GM12878 (cell line): ENCODE data around the gene LAMA4. TPM values are rescaled to one million over a fixed set of nuclear protein-coding genes. Genes with fewer than 3 reads are reported as not detected.

Experiments used
- ATAC-seq: fragments of 200-7000 bp; cut with Tn5 transposase; 3 replicates; pipeline ENCODE4 v1.9.1; 2020; ENCODE audit warnings: mild to moderate bottlenecking, moderate library complexity
- BruUV-seq: library from RNA; stranded (reverse); fragments of 400-500 nt; replicated peaks from 2 replicates; lab custom pipeline; 2021; lab: Mats Ljungman, UMichigan
- CTCF ChIA-PET: fragments of 300-600 bp; sonication (Branson Sonifier 250); formaldehyde crosslinking; extraction: SDS; loops from one replicate; lab custom pipeline; 2021; ENCODE audit warnings: inconsistent platforms; lab: Yijun Ruan, JAX
- POLR2A ChIA-PET: fragments of 350-600 bp; formaldehyde crosslinking; extraction: SDS; loops from one replicate; lab custom pipeline; 2021; ENCODE audit warnings: inconsistent platforms; lab: Charles Lee
- RAD21 ChIA-PET: fragments of 300-600 bp; sonication (Branson Sonifier 250); formaldehyde crosslinking; loops from one replicate; lab custom pipeline; 2023; ENCODE audit warnings: antibody characterized with exemption; ENCODE audit not compliant: unreplicated experiment; lab: Charles Lee
- SMC1A ChIA-PET: fragments of 300-600 bp; sonication (Branson Sonifier 250); formaldehyde crosslinking; loops from one replicate; lab custom pipeline; 2023; ENCODE audit not compliant: unreplicated experiment, uncharacterized antibody; lab: Charles Lee
- DNase-seq: peaks from one replicate; pipeline ENCODE4 v3.0.0-alpha.2; 2011; ENCODE audit warnings: low read depth, low spot score
- FAIRE-seq: peaks from 3 replicates; lab custom pipeline; 2011; peaks lifted over from hg19 to GRCh38; lab: Jason Lieb, UNC
- H2AFZ ChIP-seq: 2 replicates; pipeline ENCODE4 v1.6.0; 2011; ENCODE audit warnings: low read depth, low read length, control low read depth; ENCODE audit not compliant: control insufficient read depth
- H3K27ac ChIP-seq: 2 replicates; pipeline ENCODE4 v1.5.1; 2011; ENCODE audit warnings: control low read depth; ENCODE audit not compliant: control insufficient read depth, insufficient read depth
- H3K27me3 ChIP-seq, 2 experiments: replicated peaks in 1 of 2; 2 replicates each; pipeline versions ENCODE4 v1.6.0 to v1.6.1; 2011; ENCODE audit warnings: low read length in 1 of 2; ENCODE audit not compliant: control insufficient read depth in 2 of 2, insufficient read depth in 2 of 2
- H3K36me3 ChIP-seq, 2 experiments: 2 replicates each; pipeline ENCODE4 v1.5.1; 2011; ENCODE audit warnings: low read length in 1 of 2; ENCODE audit not compliant: control insufficient read depth in 2 of 2, insufficient read depth in 2 of 2
- H3K4me1 ChIP-seq: 2 replicates; pipeline ENCODE4 v1.6.1; 2011; ENCODE audit warnings: mild to moderate bottlenecking, low read length, moderate library complexity, mixed read lengths; ENCODE audit not compliant: control insufficient read depth, insufficient read depth
- H3K4me2 ChIP-seq: 2 replicates; pipeline ENCODE4 v1.6.0; 2011; ENCODE audit warnings: control low read depth; ENCODE audit not compliant: control insufficient read depth, insufficient read depth
- H3K4me3 ChIP-seq: fragments of 200-600 bp; sonication (generic); 2 replicates; pipeline ENCODE4 v1.5.1; 2016
- H3K79me2 ChIP-seq: 2 replicates; pipeline ENCODE4 v1.6.0; 2011; ENCODE audit warnings: low read length; ENCODE audit not compliant: control insufficient read depth, insufficient read depth
- H3K9ac ChIP-seq: 2 replicates; pipeline ENCODE4 v1.8.0; 2011; ENCODE audit warnings: low read length, control low read depth, mixed read lengths; ENCODE audit not compliant: control insufficient read depth, insufficient read depth
- H3K9me3 ChIP-seq: replicated peaks from 3 replicates; pipeline ENCODE4 v1.5.1; 2011; ENCODE audit warnings: mild to moderate bottlenecking, low read length; ENCODE audit not compliant: control insufficient read depth, insufficient read depth
- H4K20me1 ChIP-seq: 2 replicates; pipeline ENCODE4 v1.6.0; 2011; ENCODE audit not compliant: control insufficient read depth, insufficient read depth
- CBX5 ChIP-seq: sonication (generic); IDR thresholded peaks from 2 replicates; pipeline ENCODE4 v1.6.1; 2016; ENCODE audit warnings: low read depth, moderate library complexity, mild to moderate bottlenecking, inconsistent platforms
- CUX1 ChIP-seq: IDR thresholded peaks from 2 replicates; pipeline ENCODE4 v1.6.1; 2012; ENCODE audit warnings: improper control_type of control experiment, low read depth, low read length; ENCODE audit not compliant: insufficient replicate concordance
- SPI1 ChIP-seq: IDR thresholded peaks from 2 replicates; pipeline ENCODE4 v1.6.1; 2011; ENCODE audit warnings: low read depth, mild to moderate bottlenecking, low read length, moderate library complexity, borderline replicate concordance; ENCODE audit not compliant: insufficient read depth
- STAT3 ChIP-seq: IDR thresholded peaks from 2 replicates; pipeline ENCODE4 v1.6.1; 2011; ENCODE audit warnings: low read depth, low read length, improper control_type of control experiment
- YY1 ChIP-seq: IDR thresholded peaks from 2 replicates; pipeline ENCODE4 v1.6.1; 2011; ENCODE audit warnings: low read depth, mild to moderate bottlenecking, low read length
- ZBTB40 ChIP-seq: fragments of 450-650 bp; IDR thresholded peaks from 2 replicates; pipeline ENCODE4 v1.6.1; 2016; ENCODE audit warnings: mild to moderate bottlenecking, moderate library complexity, borderline replicate concordance
- WGBS: methylation state at CpG from one replicate; pipeline ENCODE4 v1.1.6; 2016; ENCODE audit warnings: low lambda C conversion rate; ENCODE audit not compliant: insufficient replicate concordance, insufficient coverage; ENCODE audit errors: missing lambda C conversion rate; 5-methylcytosine and 5-hydroxymethylcytosine counted together
- in situ Hi-C: fragments of 300-500 bp; cut with MboI; formaldehyde crosslinking; loops from 9 replicates; pipeline ENCODE4 v1.14.3; 2018; ENCODE audit warnings: mixed read lengths
- intact Hi-C: fragments of 100-400 bp; cut with micrococcal nuclease; formaldehyde crosslinking; loops from one replicate; pipeline ENCODE4 v1.14.2; 2022; ENCODE audit not compliant: unreplicated experiment
- polyA plus RNA-seq, 11 experiments: library from polyadenylated mRNA; depleted of rRNA in 4 of 11; unstranded in 6 of 11; stranded (reverse) in 5 of 11; fragments of >200 nt; fragmentation: Nextera tagmentation in 4 of 11; fragmentation: Illumina TruSeq in 1 of 11; extraction: Ambion mirVana in 4 of 11; extraction: Trizol in 1 of 11; gene quantifications; 1 replicate in 1 of 11; 2 replicates in 10 of 11; pipeline versions ENCODE4 v1.2.1 to v1.2.3, GENCODE V29; 2011 to 2016; ENCODE audit warnings: inconsistent platforms in 2 of 11, missing spikeins in 2 of 11, low read depth in 1 of 11
- total RNA-seq, 4 experiments: library from RNA; depleted of rRNA in 3 of 4; stranded (reverse); fragments of >200 nt in 3 of 4; fragmentation: Illumina TruSeq in 1 of 4; extraction: Trizol in 1 of 4; gene quantifications; 2 replicates each; pipeline versions ENCODE4 v1.2.1 to v1.2.3, GENCODE V29; 2013 to 2021

The LAMA4 gene
- total and polyA plus RNA-seq, 10 of the 15 experiments (the other 5 are each of a cell fraction or from before 2014, with no cell fraction given) = 0.11 to 0.21 (median 0.14) TPM; not detected in 7

GRCh38 chr6:112231164-112231563 is 23.2 kb downstream of the LAMA4 start (continued):
- no peak for TF ChIP-seq CUX1
- no peak for TF ChIP-seq STAT3

GRCh38 chr6:112228480-112229332 is 25.7 kb downstream of the LAMA4 start:
- BruUV-seq = no TSS peak
- no peak for DNase-seq
- H3K9ac ChIP-seq = no peak overlapping the region
- H4K20me1 ChIP-seq = no peaks in the 10 kb centered on the region
- intact Hi-C loops (no loop called here), in situ Hi-C loops (no loop called here)
- no peaks in the 10 kb centered on the region for H3K9me3 ChIP-seq
- ChIA-PET CTCF (interaction anchor here (0.9 to 1.2 kb wide), 3 partner anchors 49 to 66 kb away, joined by 3 to 4 read pairs (median 3); no protein-coding TSS in a partner anchor), POLR2A (no interaction called here), RAD21 (no interaction called here), SMC1A (interaction anchor here (0.6 kb wide), 2 partner anchors 48 to 173 kb away, joined by 3 read pairs; no protein-coding TSS in a partner anchor)
- H3K4me3 ChIP-seq = no peak overlapping the region
- no peak overlapping the region for H2AFZ ChIP-seq
- FAIRE-seq = no peak
- 42% methylated on average over 7 of the region's 7 CpGs for WGBS
- H3K79me2 ChIP-seq = no peaks in the 10 kb centered on the region
- H3K4me1 ChIP-seq = no peaks in the 10 kb centered on the region
- no peaks in the 10 kb centered on the region for H3K36me3 ChIP-seq
- H3K27ac ChIP-seq = no peak overlapping the region
- no peak overlapping the region for H3K4me2 ChIP-seq
- H3K27me3 ChIP-seq = no peaks in the 10 kb centered on the region; a peak in 2 of 4 replicates
- no peak for ATAC-seq
- TF ChIP-seq YY1 (no peak), SPI1 (no peak), ZBTB40 (no peak), CBX5 (no peak)
